Right lobe of liver (tissue), 4 donors: ENCODE measurements around the gene MPDZ.

Source experiments
- POLR2A ChIP-seq: fragments of 450-650 bp; IDR thresholded peaks from one replicate; pipeline ENCODE4 v1.6.1; 2017; ENCODE audit warnings: antibody characterized with exemption, mild to moderate bottlenecking
- TF ChIP-seq, protein P1 (sequence below), 4 donors: fragments of 200-600 bp in 3 of 4; fragments of 450-650 bp in 1 of 4; IDR thresholded peaks; one replicate each; pipeline versions ENCODE4 v1.5.1 to v1.8.0; 2016 to 2022; ENCODE audit warnings: antibody characterized with exemption in 4 of 4, mild to moderate bottlenecking in 2 of 4
- donor health status: DM: no; HTN: no; CAD: no.
- donor health status: DM: no; HTN: no; CAD: no.
- donor health status: DM: no; HTN: yes; CAD: no.

DNA sequence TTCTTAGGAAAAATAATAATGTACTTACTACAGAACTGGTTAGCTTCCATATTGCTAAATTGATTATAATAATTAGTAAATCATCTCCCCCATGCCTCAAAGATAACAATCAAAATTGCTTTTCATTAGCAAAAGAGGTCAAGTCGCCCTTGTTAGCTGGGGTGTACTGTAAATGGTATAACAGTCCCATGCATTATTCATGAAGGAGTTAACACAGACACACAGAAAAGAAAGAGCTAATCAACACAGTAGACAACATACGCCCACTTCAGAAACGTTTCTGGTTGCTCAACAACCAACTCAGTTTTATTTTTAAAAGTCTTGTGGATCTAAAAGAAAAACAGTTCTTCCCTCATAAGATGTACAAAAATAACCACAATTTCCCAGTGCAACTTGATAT, 100.2 kb downstream of the MPDZ start:
- TF ChIP-seq, protein P1, sequence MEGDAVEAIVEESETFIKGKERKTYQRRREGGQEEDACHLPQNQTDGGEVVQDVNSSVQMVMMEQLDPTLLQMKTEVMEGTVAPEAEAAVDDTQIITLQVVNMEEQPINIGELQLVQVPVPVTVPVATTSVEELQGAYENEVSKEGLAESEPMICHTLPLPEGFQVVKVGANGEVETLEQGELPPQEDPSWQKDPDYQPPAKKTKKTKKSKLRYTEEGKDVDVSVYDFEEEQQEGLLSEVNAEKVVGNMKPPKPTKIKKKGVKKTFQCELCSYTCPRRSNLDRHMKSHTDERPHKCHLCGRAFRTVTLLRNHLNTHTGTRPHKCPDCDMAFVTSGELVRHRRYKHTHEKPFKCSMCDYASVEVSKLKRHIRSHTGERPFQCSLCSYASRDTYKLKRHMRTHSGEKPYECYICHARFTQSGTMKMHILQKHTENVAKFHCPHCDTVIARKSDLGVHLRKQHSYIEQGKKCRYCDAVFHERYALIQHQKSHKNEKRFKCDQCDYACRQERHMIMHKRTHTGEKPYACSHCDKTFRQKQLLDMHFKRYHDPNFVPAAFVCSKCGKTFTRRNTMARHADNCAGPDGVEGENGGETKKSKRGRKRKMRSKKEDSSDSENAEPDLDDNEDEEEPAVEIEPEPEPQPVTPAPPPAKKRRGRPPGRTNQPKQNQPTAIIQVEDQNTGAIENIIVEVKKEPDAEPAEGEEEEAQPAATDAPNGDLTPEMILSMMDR (IDR thresholded peaks at IDR 0.05): no peak
- no peak for TF ChIP-seq POLR2A
